GM18873 (cell line): ENCODE data around the gene NFATC1.

ENCODE experiments used
- ATAC-seq: cut with Tn5 transposase; IDR thresholded peaks from one replicate; pipeline ENCODE4 v1.9.1; 2021; ENCODE audit warnings: mild to moderate bottlenecking, moderate library complexity, moderate number of reproducible peaks; ENCODE audit not compliant: unreplicated experiment, low FRiP score

NFATC1 gene

GRCh38 chr18:79387214-79387613, 8.5 kb upstream of the NFATC1 start:
- ATAC-seq = no peak

- no peak for ATAC-seq
Measured at GRCh38 chr18:79387615-79388014, 8.1 kb upstream of the NFATC1 start.

- ATAC-seq = no peak
Measured at GRCh38 chr18:79388043-79388442, 7.7 kb upstream of the NFATC1 start.

GRCh38 chr18:79389689-79390088, 6.0 kb upstream of the NFATC1 start:
- no peak for ATAC-seq

- ATAC-seq = no peak
Measured at GRCh38 chr18:79392226-79392625, 3.5 kb upstream of the NFATC1 start.

GRCh38 chr18:79393181-79393634, 2.5 kb upstream of the NFATC1 start:
- ATAC-seq = no peak

GRCh38 chr18:79393635-79394533, 1.8 kb upstream of the NFATC1 start:
- no peak for ATAC-seq

GRCh38 chr18:79394534-79395307, 1.0 kb upstream of the NFATC1 start:
- ATAC-seq = no peak

- ATAC-seq = no peak
Measured at GRCh38 chr18:79395308-79395640, 456 bp upstream of the NFATC1 start.

GRCh38 chr18:79396431-79397246, 909 bp downstream of the NFATC1 start:
- no peak for ATAC-seq

- no peak for ATAC-seq
Measured at GRCh38 chr18:79397247-79397829, 1.6 kb downstream of the NFATC1 start.

- ATAC-seq = no peak
Measured at GRCh38 chr18:79397830-79398761, 2.4 kb downstream of the NFATC1 start.

- no peak for ATAC-seq
Measured at GRCh38 chr18:79399275-79400081, 3.7 kb downstream of the NFATC1 start.

- no peak for ATAC-seq
Measured at GRCh38 chr18:79400091-79400590, 4.4 kb downstream of the NFATC1 start.

- ATAC-seq = no peak
Measured at GRCh38 chr18:79400591-79401381, 5.1 kb downstream of the NFATC1 start.

GRCh38 chr18:79401494-79402208, 5.9 kb downstream of the NFATC1 start:
- no peak for ATAC-seq

GRCh38 chr18:79402209-79402576, 6.5 kb downstream of the NFATC1 start:
- no peak for ATAC-seq
